Body of pancreas (tissue), 4 donors: ENCODE data around the gene ADAM21. TPM values are rescaled to one million over a fixed set of nuclear protein-coding genes. Genes with fewer than 3 reads are reported as not detected.

Source experiments
- ATAC-seq: fragments of 150-250 bp; one replicate; pipeline ENCODE4 v1.9.1; 2016
- DNase-seq, 4 donors: peaks; one replicate each; pipeline ENCODE4 v3.0.0-alpha.2; 2019
- H3K27ac ChIP-seq, 4 donors: fragments of 200-600 bp; sonication (generic); 1 replicate in 3 of 4; 2 replicates in 1 of 4; pipeline versions ENCODE4 v1.5.1 to v1.6.1; 2016 to 2019; ENCODE audit warnings: mild to moderate bottlenecking in 1 of 4, mixed read lengths in 1 of 4, moderate library complexity in 1 of 4
- H3K27me3 ChIP-seq, 2 donors: fragments of 200-600 bp; sonication (generic); one replicate each; pipeline ENCODE4 v1.6.0; 2016; ENCODE audit warnings: mild to moderate bottlenecking in 1 of 2
- H3K36me3 ChIP-seq, 2 donors: fragments of 200-600 bp; sonication (generic); replicated peaks in 1 of 2; 2 replicates each; pipeline ENCODE4 v1.5.1; 2016; ENCODE audit warnings: low read depth in 2 of 2; ENCODE audit not compliant: insufficient read depth in 1 of 2
- H3K4me1 ChIP-seq: fragments of 200-600 bp; sonication (generic); one replicate; pipeline ENCODE4 v1.6.0; 2016
- H3K4me3 ChIP-seq, 2 donors: fragments of 200-600 bp; sonication (generic); 1 replicate in 1 of 2; 2 replicates in 1 of 2; pipeline ENCODE4 v1.5.1; 2016 to 2019
- H3K9me3 ChIP-seq, 3 donors: fragments of 200-600 bp; sonication (generic); 1 replicate in 2 of 3; 2 replicates in 1 of 3; pipeline ENCODE4 v1.5.1; 2016
- CTCF ChIP-seq, 7 experiments: fragments of 450-650 bp in 4 of 7; fragments of 200-600 bp in 3 of 7; sonication (generic) in 3 of 7; IDR thresholded peaks; one replicate each; pipeline ENCODE4 v1.5.1; 2016 to 2019; ENCODE audit warnings: antibody characterized with exemption in 7 of 7
- POLR2A ChIP-seq, 3 donors: fragments of 450-650 bp; IDR thresholded peaks; one replicate each; pipeline ENCODE4 v1.6.1; 2016; ENCODE audit warnings: antibody characterized with exemption in 3 of 3, mild to moderate bottlenecking in 2 of 3
- WGBS, 2 donors: methylation state at CpG; one replicate each; pipeline ENCODE4 v1.1.5; 2017; 5-methylcytosine and 5-hydroxymethylcytosine counted together
- intact Hi-C: fragments of 100-400 bp; cut with DNase I; formaldehyde crosslinking; loops from one replicate; pipeline ENCODE4 v1.15.1; 2023
- small RNA-seq: library from RNA; depleted of rRNA; stranded (forward); fragments of <200 nt; gene quantifications from one replicate; pipeline ENCODE3, GENCODE V24; 2016
- total RNA-seq, 2 donors: library from RNA; depleted of rRNA; stranded (reverse); fragments of >200 nt; gene quantifications; one replicate each; pipeline ENCODE4 v1.1.0, GENCODE V29; 2016

ADAM21 gene
- total RNA-seq, 2 donors from 2014 or later: 0.52 TPM; not detected in 1

DNA sequence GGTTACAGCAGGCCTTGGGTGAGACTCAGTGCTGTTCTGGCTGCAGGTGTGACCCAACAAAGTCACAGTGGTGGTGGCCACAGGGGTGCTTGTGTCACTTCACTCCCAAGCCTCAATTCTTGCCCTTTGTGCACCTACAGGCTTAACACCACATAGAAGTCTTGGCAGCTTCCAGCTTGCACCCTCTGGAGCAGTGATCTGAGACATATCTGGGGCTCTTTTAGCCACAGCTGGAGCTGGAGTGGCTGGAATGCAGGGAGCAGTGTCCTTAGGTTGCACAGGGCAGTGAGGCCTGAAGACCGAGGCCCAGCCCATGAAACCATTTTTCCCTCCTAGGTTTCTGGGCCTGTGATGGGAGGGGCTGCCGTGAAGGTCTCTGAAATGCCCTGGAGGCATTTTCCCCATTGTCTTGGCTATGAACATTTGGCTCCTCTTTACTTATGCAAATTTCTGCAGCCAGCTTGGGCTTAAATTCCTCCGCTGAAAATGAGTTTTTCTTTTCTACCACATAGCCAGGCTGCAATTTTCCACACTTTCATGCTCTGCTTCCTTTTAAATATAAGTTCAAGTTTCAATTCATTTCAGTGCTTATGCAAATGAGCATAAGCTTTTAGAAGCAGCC, 37.7 kb downstream of the ADAM21 start:
- TF ChIP-seq POLR2A (IDR thresholded peaks at IDR 0.05): no peak
- no peak for TF ChIP-seq CTCF (IDR thresholded peaks at IDR 0.05)
- 58 to 96% methylated on average over 3 of the region's 3 CpGs for WGBS, 2 donors
- DNase-seq: no peak
- Histone ChIP-seq H3K4me1 (no peaks in the 10 kb centered on the region), H3K9me3 (peaks cover 0 to 30% (median 0%) of the 10 kb centered on the region in 3 donors), H3K27ac (no peak overlapping the region), H3K27me3 (no peaks in the 10 kb centered on the region), H3K36me3 (no peaks in the 10 kb centered on the region), H3K4me3 (no peak overlapping the region)
- no peak for ATAC-seq
- intact Hi-C loops: no loop called here

DNA sequence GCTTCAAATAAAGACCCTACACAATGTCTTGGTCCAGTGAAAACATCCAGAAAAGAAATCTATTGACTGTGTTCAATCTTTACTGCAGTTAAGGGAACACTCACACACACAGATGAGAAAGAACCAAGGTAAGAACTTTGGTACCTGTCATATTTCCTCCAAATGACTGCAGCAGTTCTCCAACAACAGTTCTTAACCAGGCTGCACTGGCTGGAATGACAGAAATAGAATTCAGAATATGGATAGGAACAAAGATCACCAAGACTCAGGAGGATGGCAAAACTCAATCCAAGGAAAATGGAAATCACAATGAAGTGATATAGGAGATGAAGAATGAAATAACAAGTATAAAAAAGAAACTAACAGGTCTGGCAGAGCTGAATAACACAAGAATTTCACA, 46.2 kb downstream of the ADAM21 start:
- no peak for TF ChIP-seq POLR2A (IDR thresholded peaks at IDR 0.05)
- no peak for TF ChIP-seq CTCF (IDR thresholded peaks at IDR 0.05)
- Histone ChIP-seq H3K4me1 (no peaks in the 10 kb centered on the region), H3K4me3 (no peak overlapping the region), H3K9me3 (peaks cover 0 to 15% (median 0%) of the 10 kb centered on the region in 3 donors), H3K27ac (no peak overlapping the region), H3K36me3 (no peaks in the 10 kb centered on the region), H3K27me3 (no peaks in the 10 kb centered on the region)
- intact Hi-C loops: no loop called here
- DNase-seq (no peak), ATAC-seq (no peak)

Small RNA genes lying within 50 kb of the gene (small RNA-seq; reads per million reads assigned to genes)
- not detected for gene RNU6-659P

Other genes starting within 250 kb of the ADAM21 start
- gene COX16, start 92.5 kb upstream of the ADAM21 start, total RNA-seq: 10 to 100 TPM; 18.5 to 25.4 TPM
- 10 to 100 TPM; 10.5 to 21.5 TPM for gene SYNJ2BP, start 35.1 kb upstream of the ADAM21 start, total RNA-seq
- 1 to 10 TPM; 1.3 to 3.1 TPM for gene ADAM20, start 82.8 kb downstream of the ADAM21 start, total RNA-seq
- 10 to 100 TPM; 22.4 to 29.8 TPM for gene MED6, start 148.5 kb downstream of the ADAM21 start, total RNA-seq
- 1 to 10 TPM; 1.6 to 2.6 TPM for gene TTC9, start 189.7 kb downstream of the ADAM21 start, total RNA-seq